ENCODE measurements around the gene PIGT. TPM values are rescaled to one million over a fixed set of nuclear protein-coding genes. Genes with fewer than 3 reads are reported as not detected.
"Not testable (repeated sequence)": the region's sequence is repeated elsewhere in the genome, so short reads cannot be mapped to it uniquely, and the experiment has no call there.

Gene PIGT
- total RNA-seq, 2 experiments from 2014 or later = 59.6 to 62.4 TPM

GRCh38 chr20:45467172-45467571, 51.2 kb downstream of the PIGT start:
- no peak overlapping the region for H3K27ac Mint-ChIP-seq
- POLR2A ChIA-PET = no interaction called here
- H3K36me3 Mint-ChIP-seq (ENCODE audit: low read depth) = no peaks in the 10 kb centered on the region
- no peak for DNase-seq
- no peak overlapping the region for H3K4me3 Mint-ChIP-seq
- no peak for ATAC-seq
- H3K9me3 Mint-ChIP-seq (ENCODE audit: insufficient read depth) = no peaks in the 10 kb centered on the region
- CTCF ChIA-PET = interaction anchor here (0.6 to 3.2 kb wide), 5 partner anchors 17 to 148 kb away, joined by 3 to 13 read pairs (median 3); no protein-coding TSS in a partner anchor
- H3K27me3 Mint-ChIP-seq (ENCODE audit: low read depth) = peaks cover 42% of the 10 kb centered on the region
- H3K4me1 Mint-ChIP-seq (ENCODE audit: low read depth) = no peaks in the 10 kb centered on the region

DNA sequence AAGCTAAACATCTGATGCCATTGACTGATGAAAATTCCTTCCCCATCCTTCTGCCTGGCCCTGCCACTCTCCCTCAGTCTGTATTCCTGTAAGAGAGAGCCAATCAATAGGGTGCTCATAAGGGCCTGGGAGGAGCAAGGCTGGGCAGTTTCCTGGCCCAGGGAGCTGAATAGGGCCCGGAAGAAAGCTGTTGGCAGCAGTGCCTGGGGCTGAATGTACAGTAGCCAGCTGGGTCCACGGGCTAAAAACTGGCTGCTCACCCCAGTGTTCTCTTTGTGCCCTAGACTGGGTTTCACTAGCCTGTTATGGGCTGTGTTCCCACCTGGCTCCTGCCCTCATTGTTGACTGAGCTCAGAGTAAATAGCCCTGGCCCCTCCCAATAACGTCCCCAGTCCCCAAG, 51.9 kb downstream of the PIGT start:
- H3K27me3 Mint-ChIP-seq (ENCODE audit: low read depth) = peaks cover 42% of the 10 kb centered on the region
- H3K4me3 Mint-ChIP-seq = no peak overlapping the region
- H3K27ac Mint-ChIP-seq = no peak overlapping the region
- no peaks in the 10 kb centered on the region for H3K9me3 Mint-ChIP-seq (ENCODE audit: insufficient read depth)
- DNase-seq (no peak), ATAC-seq (no peak)
- CTCF ChIA-PET = interaction anchor here (0.6 to 1.8 kb wide), 5 partner anchors 18 to 149 kb away, joined by 3 to 6 read pairs (median 4); partner anchors contain the start of gene SYS1
- no peaks in the 10 kb centered on the region for H3K36me3 Mint-ChIP-seq (ENCODE audit: low read depth)
- no peaks in the 10 kb centered on the region for H3K4me1 Mint-ChIP-seq (ENCODE audit: low read depth)
- POLR2A ChIA-PET = no interaction called here

- Mint-ChIP-seq H3K4me1 (ENCODE audit: low read depth) (no peaks in the 10 kb centered on the region), H3K4me3 (peak within 1 kb of the TSS; percentile 55), H3K9me3 (ENCODE audit: insufficient read depth) (no peaks in the 10 kb centered on the region), H3K27me3 (ENCODE audit: low read depth) (peaks cover 42% of the 10 kb centered on the region), H3K36me3 (ENCODE audit: low read depth) (no peaks in the 10 kb centered on the region), H3K27ac (no peak within 1 kb of the TSS)
- no peak for DNase-seq
- CTCF ChIA-PET = interaction anchor here (0.6 to 1.8 kb wide), 2 partner anchors 16 to 33 kb away, joined by 3 to 6 read pairs; no protein-coding TSS in a partner anchor
- ATAC-seq = peak; percentile 37
- POLR2A ChIA-PET = no interaction called here
These were observed 53.7 kb downstream of the PIGT start, which contains the start of gene WFDC2 for GRCh38 chr20:45469336-45470261. WFDC2 (plus strand) TSS chr20:45469753; CDS start chr20:45469782, 29 bp downstream.

DNA sequence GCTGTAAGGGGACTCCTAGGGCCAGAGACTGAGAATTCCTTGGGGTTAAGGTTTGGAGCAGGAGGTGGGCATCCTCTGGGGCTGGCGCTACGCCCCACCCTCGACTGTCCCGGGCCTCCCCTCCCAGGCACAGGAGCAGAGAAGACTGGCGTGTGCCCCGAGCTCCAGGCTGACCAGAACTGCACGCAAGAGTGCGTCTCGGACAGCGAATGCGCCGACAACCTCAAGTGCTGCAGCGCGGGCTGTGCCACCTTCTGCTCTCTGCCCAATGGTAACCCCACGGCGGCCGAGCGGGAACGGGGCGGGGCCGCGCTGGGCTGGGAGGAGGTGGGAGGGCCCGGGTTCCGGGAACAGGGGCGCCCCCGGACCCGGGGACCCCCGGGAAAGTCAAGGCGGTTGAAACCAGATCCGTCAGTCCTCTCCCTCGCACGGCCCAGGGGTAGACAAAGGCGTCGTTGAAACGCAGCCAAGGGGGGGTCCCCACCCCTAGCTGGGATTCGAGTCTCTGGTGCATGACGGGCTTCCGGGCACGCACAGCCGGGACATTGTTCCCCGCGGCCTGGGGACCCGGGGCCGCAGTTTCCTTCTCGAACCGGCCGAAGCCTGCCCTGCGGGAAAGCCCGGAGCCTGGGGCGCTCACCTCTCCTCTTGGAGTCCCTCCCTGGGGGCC, 54.5 kb downstream of the PIGT start:
- DNase-seq (no peak), ATAC-seq (peak; percentile 66)
- ChIA-PET CTCF (interaction anchor here (0.6 to 1.5 kb wide), 3 partner anchors 15 to 328 kb away, joined by 3 read pairs; no protein-coding TSS in a partner anchor), POLR2A (interaction anchor here (1.3 kb wide), 1 partner anchor 108 kb away, joined by 4 read pairs; the partner anchor contains the start of gene SYS1)
- H3K36me3 Mint-ChIP-seq (ENCODE audit: low read depth) = no peaks in the 10 kb centered on the region
- no peaks in the 10 kb centered on the region for H3K4me1 Mint-ChIP-seq (ENCODE audit: low read depth)
- peaks cover 41% of the 10 kb centered on the region for H3K27me3 Mint-ChIP-seq (ENCODE audit: low read depth)
- peak overlapping the region; percentile 55 for H3K4me3 Mint-ChIP-seq
- no peaks in the 10 kb centered on the region for H3K9me3 Mint-ChIP-seq (ENCODE audit: insufficient read depth)
- no peak overlapping the region for H3K27ac Mint-ChIP-seq

DNA sequence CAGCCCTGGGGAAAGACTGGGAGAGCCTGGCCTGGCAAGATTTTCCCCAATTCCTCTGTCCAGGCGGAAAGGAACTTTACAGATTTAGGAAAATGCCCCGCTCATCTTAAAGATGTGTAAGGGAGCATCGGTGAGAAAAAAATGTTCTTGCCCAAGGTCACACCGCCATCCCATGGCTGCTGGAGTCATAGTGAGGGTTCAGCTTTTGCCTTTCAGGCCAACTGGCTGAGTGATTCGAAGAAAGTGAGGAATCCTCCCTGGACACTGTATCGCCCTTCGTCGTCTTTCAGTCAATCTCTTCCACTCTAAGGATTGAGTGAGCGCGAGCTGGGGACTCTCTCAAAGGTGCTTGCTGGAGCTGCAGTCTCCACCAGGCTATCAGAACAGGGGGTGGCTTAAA, 55.0 kb downstream of the PIGT start:
- CTCF ChIA-PET = interaction anchor here (1.2 to 1.5 kb wide), 2 partner anchors 21 to 328 kb away, joined by 3 read pairs; no protein-coding TSS in a partner anchor
- POLR2A ChIA-PET = interaction anchor here (1.3 kb wide), 1 partner anchor 108 kb away, joined by 4 read pairs; the partner anchor contains the start of gene SYS1
- Mint-ChIP-seq H3K27me3 (ENCODE audit: low read depth) (peaks cover 39% of the 10 kb centered on the region), H3K36me3 (ENCODE audit: low read depth) (no peaks in the 10 kb centered on the region), H3K27ac (no peak overlapping the region), H3K4me1 (ENCODE audit: low read depth) (no peaks in the 10 kb centered on the region), H3K4me3 (peak overlapping the region; percentile 24), H3K9me3 (ENCODE audit: insufficient read depth) (no peaks in the 10 kb centered on the region)
- DNase-seq (no peak), ATAC-seq (peak; percentile 23)

GRCh38 chr20:45472286-45472685, 56.3 kb downstream of the PIGT start:
- H3K9me3 Mint-ChIP-seq (ENCODE audit: insufficient read depth); POLR2A ChIA-PET; H3K27ac Mint-ChIP-seq; ATAC-seq; CTCF ChIA-PET; H3K4me3 Mint-ChIP-seq; H3K4me1 Mint-ChIP-seq (ENCODE audit: low read depth); DNase-seq; H3K36me3 Mint-ChIP-seq (ENCODE audit: low read depth): not testable (repeated sequence)
- H3K27me3 Mint-ChIP-seq (ENCODE audit: low read depth) = peaks cover 32% of the 10 kb centered on the region

Small RNA genes within 50 kb of the gene (microRNA-seq; reads per million reads assigned to microRNA genes)
- gene MIR6812 = 2.9 reads per million

Other genes with a start within 250 kb of the PIGT start
- gene PI3, start 241.2 kb upstream of the PIGT start, total RNA-seq = not detected
- not detected for gene SEMG1, start 209.1 kb upstream of the PIGT start, total RNA-seq
- gene SEMG2, start 194.8 kb upstream of the PIGT start, total RNA-seq = not detected
- not detected for gene SLPI, start 161.6 kb upstream of the PIGT start, total RNA-seq
- not detected for gene RBPJL, start 109.3 kb upstream of the PIGT start, total RNA-seq
- under 1 TPM in 1 of 2 experiments, not detected in 1; 0.39 TPM for gene MATN4, start 107.8 kb upstream of the PIGT start, total RNA-seq
- gene SDC4, start 67.7 kb upstream of the PIGT start, total RNA-seq = 1 to 10 TPM; 6.6 to 6.7 TPM
- 10 to 100 TPM; 28.0 to 30.8 TPM for gene SYS1, start 53.0 kb upstream of the PIGT start, total RNA-seq
- gene TP53TG5, start 37.8 kb upstream of the PIGT start, total RNA-seq = under 1 TPM in 1 of 2 experiments, not detected in 1; 0.16 TPM
- 1 to 10 TPM; 8.1 to 10.0 TPM for gene DBNDD2, start 7.9 kb upstream of the PIGT start, total RNA-seq
- not detected for gene WFDC2, start 53.6 kb downstream of the PIGT start, total RNA-seq
- not detected for gene SPINT3, start 99.5 kb downstream of the PIGT start, total RNA-seq
- not detected for gene WFDC6, start 123.3 kb downstream of the PIGT start, total RNA-seq
- not detected for gene EPPIN, start 131.3 kb downstream of the PIGT start, total RNA-seq
- gene WFDC8, start 163.1 kb downstream of the PIGT start, total RNA-seq = not detected
- gene WFDC10A, start 213.6 kb downstream of the PIGT start, total RNA-seq = not detected
- not detected for gene WFDC9, start 215.1 kb downstream of the PIGT start, total RNA-seq